HG03095 (cell line): ENCODE results near the gene NPW.
"Not testable (repeated sequence)": the region's sequence is repeated elsewhere in the genome, so short reads cannot be mapped to it uniquely, and the experiment has no call there.

ENCODE experiments used
- ATAC-seq: cut with Tn5 transposase; IDR thresholded peaks from one replicate; pipeline ENCODE4 v1.9.1; 2021; ENCODE audit warnings: moderate library complexity; ENCODE audit not compliant: unreplicated experiment

NPW gene

DNA sequence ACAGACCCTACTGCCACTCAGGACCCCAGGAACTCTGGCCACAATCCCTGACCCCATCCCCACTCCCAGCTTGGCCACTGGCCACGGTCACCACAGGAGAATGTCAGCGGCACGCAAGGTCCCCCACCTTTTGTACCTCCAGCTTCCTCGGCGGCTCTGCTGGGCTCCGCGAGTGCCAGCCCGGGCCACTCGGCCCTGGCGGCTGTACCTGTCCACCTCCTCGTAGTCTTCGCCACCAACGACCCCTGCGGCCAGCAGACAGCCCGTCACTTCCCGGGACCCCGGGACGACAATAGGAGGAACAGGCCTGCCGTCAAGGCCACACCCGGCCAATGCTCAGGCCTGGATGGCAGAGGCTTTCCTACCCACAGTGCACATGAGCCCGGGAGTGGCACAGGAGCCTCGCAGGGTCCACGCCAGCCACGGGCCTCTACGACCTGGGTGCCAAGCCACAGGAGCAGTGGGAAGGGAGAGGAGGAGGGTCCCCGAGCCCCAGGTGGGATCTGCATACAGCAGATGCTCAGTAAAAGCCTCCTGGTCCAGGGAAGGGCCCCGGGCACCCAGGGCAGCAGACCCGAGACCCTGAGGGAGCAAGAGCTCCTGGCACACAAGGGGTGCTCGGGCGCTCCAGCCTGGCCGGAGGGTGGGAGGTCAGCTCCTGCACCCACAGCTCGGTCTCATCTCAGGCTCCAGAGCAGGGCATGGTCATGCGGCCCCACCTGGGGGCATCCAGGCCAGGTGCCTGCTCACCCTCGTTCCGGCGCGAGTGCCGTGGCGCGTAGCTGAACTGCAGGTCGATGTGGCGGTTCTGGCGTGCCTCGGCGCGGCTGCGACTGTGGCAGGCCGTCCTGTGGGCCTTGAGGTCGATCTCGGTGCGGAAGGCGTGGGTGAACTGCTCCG lies 17.9 kb upstream of the NPW start:
- no peak for ATAC-seq

DNA sequence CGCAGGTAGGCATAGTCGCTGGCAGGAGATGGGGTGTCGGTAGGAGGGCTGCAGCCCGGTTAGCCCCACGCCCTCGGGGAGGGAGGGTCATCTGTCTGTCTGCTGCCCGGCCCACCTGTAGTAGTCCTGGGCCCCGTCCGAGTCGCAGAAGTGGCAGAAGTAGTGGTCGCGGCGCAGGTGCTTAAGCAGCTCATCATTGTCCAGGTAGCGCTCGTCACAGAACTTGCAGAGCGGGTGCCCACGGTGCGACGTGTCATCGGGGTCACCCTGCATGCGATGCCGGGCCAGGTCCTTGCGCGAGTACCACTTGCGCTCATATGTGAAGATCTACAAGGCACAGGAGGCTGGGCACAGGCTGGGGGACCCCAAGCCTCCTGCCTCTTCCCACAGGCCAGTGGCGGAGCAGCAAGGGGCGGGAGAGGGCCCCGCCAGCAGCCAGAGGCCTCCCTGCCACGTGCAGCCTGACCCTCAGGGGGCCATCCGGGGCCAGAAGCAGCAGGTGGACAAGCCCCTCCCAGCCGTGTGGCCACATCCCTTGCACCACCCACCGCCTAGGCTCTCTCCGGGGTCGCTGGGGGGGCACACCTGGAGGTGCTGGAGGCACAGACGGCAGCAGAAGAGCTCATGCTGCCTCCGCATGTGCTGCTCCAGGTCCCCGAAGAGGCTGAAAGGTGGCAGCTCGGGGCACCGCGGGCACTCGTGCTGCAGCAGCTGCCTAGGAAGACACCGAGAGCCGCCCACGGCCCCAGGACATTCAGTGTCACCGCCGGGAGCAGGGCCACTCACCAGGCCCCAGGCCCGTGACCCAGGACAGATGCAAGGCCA lies 17.0 kb upstream of the NPW start:
- no peak for ATAC-seq

DNA sequence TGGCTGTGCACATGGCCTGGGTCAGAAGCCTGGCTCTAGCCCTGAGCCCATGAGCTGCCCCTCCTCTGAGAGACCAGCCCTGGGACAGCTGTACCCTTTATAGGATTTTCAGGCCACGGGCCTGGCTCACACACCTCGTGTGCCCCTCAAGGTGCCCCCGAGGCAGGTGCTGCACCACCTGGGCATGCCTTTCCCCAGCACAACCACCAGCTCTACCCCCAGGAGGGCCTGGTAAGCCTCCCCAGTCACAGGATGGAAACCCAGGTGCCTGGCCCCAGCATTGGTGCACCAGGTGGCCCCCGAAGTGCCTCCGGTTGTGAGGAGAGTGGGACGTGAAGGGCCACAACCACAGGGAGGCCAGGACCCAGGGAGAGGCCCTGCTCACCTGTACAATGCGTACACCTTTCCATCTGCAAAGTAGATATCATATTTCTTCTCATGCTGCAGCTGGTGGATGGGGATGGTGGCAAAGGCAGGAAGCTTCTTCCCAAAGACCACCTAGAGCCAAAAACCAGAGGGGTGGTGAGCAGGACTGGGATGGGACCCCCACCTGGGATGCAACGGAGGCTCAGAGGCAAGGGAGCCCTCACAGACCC lies 16.3 kb upstream of the NPW start:
- no peak for ATAC-seq

DNA sequence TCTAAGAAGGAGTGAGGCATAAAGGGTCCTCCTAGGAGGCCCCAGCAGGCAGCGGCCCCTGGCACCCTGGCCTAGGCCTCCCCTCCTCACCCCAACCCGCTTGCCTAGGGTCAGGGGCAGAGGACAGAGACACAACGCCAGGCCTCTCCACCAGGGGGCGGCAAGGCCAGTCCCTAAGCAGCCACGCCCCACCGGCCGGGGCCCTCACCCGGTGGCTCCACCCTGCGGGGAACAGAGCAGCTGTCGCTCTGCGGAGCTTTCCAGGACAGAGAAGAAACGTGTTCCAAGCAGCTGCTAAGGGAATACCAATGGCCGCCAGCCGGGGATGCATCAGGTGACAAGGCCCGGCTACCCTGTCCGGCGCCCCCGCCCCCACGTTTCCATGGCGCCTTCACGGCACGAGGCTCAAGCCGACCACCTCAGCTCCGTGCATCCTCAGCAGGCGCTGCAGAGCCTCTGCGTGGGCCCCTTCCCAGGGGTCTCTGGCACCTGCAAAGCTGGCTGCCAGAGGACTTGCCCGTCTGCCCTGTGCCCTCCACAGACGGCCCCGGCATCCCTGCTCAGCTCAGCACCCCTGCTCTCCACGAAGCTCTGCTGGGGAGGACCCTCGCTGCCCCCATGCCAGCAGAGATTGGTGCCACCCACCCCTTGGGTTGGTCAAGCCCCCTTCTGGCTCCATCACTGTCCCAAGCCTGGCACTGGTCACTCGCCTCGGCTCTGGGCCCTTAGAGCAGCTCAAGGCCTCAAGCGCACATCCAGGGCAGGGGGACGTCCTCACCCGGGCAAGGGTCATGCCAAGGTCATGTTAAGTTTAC lies 15.6 kb upstream of the NPW start:
- no peak for ATAC-seq

DNA sequence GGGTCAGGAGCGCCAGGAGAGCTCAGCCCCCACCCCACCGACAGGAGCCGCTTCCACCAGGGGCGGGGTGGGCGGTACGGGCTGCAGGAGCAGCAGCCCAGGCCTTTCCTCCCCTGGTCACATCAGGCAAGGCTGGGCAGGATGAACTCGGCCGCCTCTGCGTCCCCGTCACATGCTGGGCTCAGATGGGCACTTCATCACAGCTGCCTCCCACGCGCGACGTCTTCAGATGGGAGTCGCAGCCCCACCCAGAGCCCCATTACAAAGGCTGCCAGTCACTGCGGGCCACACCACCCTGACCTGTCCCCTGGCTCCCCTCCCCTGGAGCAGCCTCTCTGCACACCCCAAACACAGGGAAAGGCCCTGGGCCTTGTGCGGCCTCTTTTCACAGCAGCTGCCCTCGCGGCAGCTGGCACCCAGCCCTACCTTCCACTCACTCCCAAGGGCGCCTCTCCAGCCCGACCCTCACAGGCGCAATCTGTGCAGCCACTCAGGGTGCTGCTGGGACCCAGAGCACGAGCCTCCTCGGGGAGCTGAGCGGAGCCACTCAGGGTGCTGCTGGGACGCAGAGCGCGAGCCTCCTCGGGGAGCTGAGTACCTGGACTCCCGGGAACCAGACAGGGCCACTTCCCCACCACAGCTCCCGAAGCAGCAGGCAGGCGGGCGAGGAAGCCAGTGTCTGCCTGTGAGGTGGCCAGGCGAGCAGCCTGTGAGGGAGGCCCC lies 14.6 kb upstream of the NPW start:
- ATAC-seq = no peak

DNA sequence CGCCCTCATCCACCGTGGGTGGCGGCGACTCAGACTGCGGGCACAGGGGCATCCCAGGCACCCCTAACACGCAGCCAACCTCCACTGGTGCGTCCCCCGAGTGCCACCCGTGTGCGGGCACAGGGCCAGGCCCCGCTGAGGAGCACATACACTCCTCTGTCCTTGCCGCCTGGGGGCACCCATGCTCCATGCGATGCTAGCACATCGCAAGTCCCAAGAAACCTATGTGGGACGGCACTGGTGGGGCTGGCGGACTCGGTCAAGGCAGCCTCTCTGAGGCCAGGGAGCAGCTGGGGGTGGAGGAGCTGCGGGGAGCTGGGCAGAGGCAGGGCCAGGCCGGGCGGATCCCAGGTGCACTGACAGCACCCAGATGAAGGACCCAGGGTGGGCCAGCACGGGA lies 13.9 kb upstream of the NPW start:
- no peak for ATAC-seq

DNA sequence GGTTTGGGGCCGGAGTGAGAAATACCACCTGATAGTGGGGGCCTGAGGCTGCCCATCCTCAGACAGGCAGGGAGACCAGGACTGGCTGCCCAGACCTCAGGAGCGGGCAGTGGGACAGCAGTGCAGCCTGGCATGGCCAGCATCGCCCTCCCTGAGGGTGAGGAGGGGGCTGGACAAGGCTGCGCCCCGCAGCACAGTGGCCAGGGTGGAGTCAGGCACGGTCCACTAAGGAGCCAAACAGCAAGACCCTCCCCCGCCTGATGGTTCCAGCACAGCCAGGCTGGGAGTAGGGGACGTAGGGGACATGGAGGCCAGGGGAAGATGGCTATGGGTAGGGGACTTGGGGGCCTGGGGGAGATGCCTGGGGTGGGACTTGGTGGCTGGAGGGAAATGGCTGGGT lies 13.3 kb upstream of the NPW start:
- ATAC-seq = no peak

DNA sequence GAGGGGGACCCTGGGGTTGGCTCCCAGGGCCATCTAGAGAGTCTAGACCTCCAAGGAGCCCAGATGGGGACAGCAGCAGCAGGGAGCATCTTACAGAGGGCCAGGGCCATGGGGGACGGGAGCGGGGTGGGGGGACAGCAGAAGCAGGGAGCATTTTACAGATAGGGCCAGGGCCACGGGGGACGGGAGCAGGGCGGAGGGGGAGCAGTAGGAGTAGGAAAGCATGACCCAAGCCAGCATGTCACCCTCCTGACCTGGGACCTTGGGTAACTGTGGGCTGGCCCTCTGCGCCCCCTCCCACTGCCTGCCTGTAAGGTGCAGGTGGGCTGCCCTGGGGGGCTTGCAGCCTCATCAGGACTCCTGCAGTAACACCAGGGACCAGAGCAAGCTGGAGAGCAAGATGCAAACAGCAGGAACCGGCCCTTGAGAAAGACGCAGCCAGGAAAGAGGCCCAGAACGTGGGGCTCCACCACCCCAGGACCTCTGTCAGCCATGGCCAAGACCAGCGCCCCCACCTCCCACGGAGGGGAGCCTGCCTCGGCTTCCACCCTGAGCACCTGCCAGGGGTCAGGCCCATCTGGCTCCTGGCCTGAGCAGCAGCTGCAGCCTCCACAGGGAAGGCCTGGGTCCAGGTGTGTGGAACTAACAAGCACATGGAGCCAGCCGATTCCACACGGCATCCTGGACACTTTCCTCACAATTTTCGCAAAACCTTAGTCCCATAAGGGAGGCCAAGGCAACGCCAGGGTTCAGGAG lies 12.3 kb upstream of the NPW start:
- ATAC-seq = no peak

DNA sequence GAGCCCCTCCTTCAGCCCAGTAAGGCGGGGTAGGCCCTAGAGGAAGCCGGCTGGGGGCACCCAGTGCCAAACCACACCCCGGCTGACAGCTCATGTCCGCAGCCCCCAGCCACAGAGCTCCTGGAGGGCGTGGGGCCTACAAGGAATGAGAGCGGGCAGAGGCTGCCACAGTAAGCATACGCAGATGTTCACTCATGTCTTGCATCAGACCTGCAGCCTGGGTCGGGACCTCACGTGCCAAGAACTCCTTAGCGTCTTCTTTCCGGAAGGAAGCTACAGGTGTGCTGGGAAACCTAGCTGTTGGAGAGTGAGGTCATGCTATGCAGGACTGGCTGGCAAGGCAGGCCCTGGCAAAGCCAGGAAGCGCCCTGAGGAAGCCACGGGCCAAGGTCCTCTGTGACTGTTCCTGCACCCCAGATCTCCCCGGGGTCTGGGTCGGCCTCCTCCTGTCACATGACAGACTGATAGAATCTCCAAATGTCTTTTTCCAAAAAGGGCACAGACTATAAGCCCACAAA lies 11.5 kb upstream of the NPW start:
- ATAC-seq = no peak

DNA sequence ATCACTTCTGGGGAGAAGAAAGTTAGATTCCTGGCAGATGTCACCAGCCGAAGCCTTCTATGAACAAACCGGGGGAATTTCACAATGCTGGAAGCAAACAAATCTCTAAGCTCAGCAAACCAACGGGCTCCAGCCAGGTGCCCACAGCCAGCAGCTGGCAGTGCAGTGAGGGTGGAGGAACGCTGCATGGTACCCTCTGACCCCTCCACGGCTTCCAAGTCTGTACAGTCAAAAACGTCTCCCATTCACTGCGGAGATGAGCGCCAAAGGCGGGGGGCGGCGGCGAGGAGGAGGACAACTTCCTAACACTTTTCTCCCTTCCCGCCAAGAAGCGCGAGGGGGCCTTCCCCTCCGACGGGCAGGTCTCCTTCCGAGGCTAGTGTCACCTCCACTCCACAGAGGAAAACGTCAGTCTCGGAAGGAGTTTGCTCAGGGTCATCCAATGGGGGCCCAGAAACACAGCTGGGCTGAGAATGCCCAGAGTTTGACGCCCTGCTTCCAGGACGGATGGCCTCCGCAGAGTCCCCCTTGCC lies 10.9 kb upstream of the NPW start:
- ATAC-seq = no peak

DNA sequence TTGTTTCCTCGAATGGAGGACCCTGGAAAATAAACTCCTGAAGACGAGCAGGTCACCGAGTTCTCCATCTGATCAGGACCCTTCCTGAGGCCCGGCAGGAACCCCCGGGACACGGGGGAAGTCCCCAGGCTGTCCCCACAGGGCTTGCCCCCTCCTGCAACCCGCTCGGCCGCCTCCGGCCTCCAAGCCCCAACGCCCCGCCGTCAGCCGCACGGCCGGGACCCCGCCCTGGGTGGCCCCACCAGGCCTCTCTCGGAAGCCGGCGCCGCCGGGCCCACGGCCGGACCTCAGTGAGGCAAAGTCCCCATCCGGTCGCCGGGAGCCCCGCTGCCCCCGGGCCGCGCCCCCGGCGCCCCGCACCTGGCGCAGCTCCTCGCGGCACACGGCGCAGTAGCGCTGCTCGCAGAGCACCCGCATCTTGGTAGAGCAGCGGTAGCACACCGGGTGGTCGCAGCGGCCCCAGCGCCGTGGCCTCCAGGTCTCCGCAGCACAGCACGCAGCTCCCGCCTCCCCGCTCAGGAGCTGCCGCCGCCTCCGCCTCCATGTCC lies 10.3 kb upstream of the NPW start:
- peak; percentile 29 for ATAC-seq

DNA sequence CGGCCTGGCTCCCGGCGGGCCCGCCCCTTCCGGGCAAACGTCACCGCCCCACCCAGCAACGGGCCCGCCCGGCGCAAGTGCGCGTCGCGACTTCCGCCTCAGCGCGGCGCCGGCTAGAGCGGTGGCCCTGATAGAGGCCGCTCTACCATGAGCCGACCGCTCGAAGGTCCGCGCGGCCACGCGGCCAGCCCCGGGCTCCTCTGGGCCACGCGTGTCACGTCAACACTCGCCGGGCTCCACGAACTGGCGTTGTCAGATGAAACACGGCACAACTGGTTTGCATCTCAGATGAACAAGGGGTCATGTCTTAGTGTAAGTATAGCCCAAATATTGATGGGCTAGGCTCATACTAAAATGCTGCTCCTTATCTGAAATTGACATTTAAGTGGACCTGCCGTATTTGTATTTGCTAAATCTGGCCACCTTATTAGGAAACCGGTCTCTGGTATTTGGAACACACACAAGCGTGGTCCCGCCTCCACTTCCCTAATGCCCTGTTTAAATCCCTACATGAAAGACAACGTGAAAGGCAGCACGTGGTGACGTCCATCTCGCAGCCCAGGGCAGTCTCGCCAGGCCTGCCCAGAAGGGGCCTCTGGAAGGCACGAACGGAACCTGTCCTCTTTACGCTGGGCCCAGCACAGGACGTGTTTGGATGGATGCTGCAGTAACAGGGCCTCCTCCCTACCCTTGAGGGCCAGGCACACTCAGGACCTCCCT lies 9.6 kb upstream of the NPW start, which contains the start of gene ZNF598:
Gene ZNF598, minus strand, starts transcription at position 31 of the 720 bp plus-strand sequence.
- peak; percentile 72 for ATAC-seq

DNA sequence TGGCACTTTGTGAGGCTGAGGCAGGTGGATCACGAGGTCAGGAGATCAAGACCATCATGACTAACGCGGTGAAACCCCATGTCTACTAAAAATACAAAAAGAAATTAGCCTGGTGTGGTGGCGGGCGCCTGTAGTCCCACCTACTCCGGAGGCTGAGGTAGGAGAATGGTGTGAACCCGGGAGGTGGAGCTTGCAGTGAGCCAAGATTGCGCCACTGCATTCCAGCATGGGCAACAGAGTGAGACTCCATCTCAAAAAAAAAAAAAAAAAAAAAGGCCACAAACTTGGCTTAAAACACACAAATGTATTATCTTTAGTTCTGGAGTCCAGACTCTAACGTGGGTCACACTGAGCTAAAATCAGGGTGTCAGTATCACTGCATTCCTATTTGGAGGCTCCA lies 7.9 kb upstream of the NPW start:
- not testable (repeated sequence) for ATAC-seq

DNA sequence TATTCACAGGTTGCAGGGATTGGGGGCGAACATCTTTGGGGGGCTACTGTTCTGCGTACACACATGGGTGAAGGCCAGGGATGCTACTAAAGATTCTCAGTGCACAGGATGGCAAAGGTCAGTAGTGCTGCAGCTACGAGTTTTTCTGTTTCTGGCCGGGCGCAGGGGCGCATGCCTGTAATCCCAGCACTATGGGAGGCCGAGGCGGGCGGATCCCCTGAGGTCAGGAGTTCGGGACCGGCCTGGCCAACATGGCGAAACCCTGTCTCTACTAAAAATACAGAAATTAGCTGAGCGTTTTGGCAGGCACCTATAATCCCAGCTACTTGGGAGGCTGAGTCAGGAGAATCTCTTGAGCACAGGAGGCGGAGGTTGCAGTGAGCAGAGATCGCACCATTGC lies 6.1 kb upstream of the NPW start:
- no peak for ATAC-seq

DNA sequence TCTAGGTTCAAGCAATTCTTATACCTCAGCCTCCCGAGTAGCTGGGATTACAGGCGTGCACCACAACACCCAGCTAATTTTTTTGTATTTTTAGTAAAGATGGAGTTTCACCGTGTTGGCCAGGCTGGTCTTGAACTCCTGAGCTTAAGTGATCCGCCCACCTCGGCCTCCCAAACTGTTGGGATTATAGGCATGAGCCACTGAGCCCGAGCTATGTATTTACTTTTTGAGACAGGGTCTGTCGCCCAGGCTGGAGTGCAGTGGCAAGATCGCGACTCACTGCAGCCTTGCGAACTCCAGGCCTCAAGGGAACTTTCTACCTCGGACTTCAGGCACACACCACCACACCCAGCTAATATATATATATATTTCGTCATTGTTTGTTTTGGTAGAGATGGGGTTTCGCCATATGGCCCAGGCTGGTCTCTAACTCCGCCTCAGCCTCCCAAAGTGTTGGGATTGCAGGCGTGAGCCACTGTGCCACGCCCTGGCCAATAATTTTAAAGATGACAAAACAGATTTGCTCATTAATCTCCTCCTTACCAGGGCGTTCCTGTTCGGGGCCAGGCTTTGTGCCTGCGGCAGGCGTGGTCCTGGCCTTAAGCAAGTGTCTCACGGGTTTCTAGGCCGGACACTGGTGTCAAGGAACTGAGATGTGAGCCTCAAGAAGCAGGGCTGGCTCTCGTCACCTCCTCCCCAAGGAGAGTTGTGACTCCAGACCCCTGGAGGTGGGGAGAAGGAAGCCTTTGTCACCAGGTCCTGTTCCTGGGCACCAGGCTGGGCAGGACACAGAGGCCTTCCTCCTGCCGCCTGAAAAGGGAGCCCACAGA lies 4.3 kb upstream of the NPW start:
- ATAC-seq = no peak

DNA sequence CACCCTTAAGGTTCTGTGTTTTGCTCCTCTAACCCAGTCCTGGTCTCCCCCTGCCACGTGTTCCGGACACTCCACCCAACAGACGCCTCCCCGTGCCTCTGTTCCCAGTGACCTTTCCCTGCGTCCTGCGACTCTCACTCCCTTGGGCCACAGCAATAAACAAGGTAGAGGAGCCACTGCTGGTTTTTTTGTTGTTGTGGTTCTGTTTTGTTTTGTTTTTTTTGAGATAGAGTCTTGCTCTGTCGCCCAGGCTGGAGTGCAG lies 3.7 kb upstream of the NPW start:
- no peak for ATAC-seq

DNA sequence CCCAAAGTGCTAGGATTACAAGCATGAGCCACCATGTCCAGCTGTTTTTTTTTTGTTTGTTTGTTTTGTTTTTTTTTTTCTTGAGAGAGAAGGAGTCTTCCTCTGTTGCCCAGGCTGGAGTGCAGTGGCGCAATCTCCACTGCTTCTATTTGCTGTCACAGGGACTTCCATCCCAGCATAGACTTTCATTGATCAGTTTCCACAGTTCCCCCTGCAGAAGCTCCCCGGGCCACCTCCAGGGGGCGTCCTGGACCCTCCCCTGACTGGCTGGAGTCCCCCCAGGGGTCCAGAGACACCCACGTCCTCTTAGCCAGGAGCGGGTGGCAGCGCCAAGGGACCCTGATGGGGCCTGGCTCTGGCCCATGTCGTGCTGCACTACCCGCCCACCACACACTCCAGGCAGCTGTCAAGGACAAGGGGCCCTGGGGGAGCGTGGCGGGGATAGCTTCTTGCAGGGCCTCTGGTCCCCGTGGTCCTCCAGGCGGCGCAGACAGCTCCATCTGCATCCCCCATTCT lies 3.1 kb upstream of the NPW start:
- ATAC-seq = no peak
